K562 (cell line): Measurements from ENCODE around the gene ZFYVE27. TPM values are rescaled to one million over a fixed set of nuclear protein-coding genes. Genes with fewer than 3 reads are reported as not detected.
A peak's percentile ranks its signal among the peaks of the same experiment; 100 is the strongest.

Experiments
- CHD1 ChIP-seq: fragments of 200-600 bp; sonication (generic); IDR thresholded peaks from one replicate; pipeline ENCODE4 v1.6.1; 2012; ENCODE audit warnings: mild to moderate bottlenecking, moderate library complexity, low read length, inconsistent platforms
- ETS2 ChIP-seq: IDR thresholded peaks from 2 replicates; pipeline ENCODE4 v1.6.1; 2016; ENCODE audit warnings: borderline replicate concordance, missing genetic modification characterization, mild to moderate bottlenecking, moderate library complexity, missing compliant biosample characterization; ENCODE audit not compliant: poor library complexity, severe bottlenecking
- FOSL1 ChIP-seq: fragments of 200-800 bp; sonication (Bioruptor generic); conservative IDR thresholded peaks from 2 replicates; pipeline ENCODE4 v1.6.1; 2016; ENCODE audit warnings: missing genetic modification characterization, missing compliant biosample characterization
- HNRNPH1 ChIP-seq: fragments of 200-400 bp; formaldehyde crosslinking; optimal IDR thresholded peaks from 2 replicates; pipeline ENCODE3; 2017; ENCODE audit warnings: low read depth, mild to moderate bottlenecking, low read length, moderate library complexity
- PRPF4 ChIP-seq: fragments of 200-400 bp; formaldehyde crosslinking; IDR thresholded peaks from one replicate; pipeline ENCODE4 v1.6.1; 2017; ENCODE audit warnings: low read length, low read depth, mild to moderate bottlenecking; ENCODE audit not compliant: insufficient read depth, poor library complexity, severe bottlenecking
- PTTG1 ChIP-seq: fragments of 450-650 bp; IDR thresholded peaks from 2 replicates; pipeline ENCODE4 v1.6.1; 2016; ENCODE audit warnings: low read depth, mild to moderate bottlenecking, missing genetic modification characterization, missing compliant biosample characterization
- SP1 ChIP-seq: sonication (generic); formaldehyde crosslinking; IDR thresholded peaks from 2 replicates; pipeline ENCODE4 v1.8.1; 2022; ENCODE audit warnings: mild to moderate bottlenecking, missing genetic modification reagents
- SREBF1 ChIP-seq: fragments of 150-350 bp; IDR thresholded peaks from 2 replicates; pipeline ENCODE4 v1.6.1; 2014; ENCODE audit warnings: antibody characterized with exemption, low read depth, low read length, borderline replicate concordance
- TEAD4 ChIP-seq, 2 experiments: sonication (generic) in 1 of 2; formaldehyde crosslinking in 1 of 2; IDR thresholded peaks; 2 replicates each; pipeline versions ENCODE4 v1.6.1 to v1.8.0; 2012 to 2022; ENCODE audit warnings: borderline replicate concordance in 1 of 2, inconsistent platforms in 1 of 2, low read length in 1 of 2, mild to moderate bottlenecking in 1 of 2, missing genetic modification reagents in 1 of 2
- U2AF1 ChIP-seq: fragments of 200-400 bp; formaldehyde crosslinking; optimal IDR thresholded peaks from 2 replicates; pipeline ENCODE3; 2017; ENCODE audit warnings: mild to moderate bottlenecking, low read depth, low read length, moderate library complexity
- U2AF2 ChIP-seq: fragments of 200-400 bp; formaldehyde crosslinking; optimal IDR thresholded peaks from 2 replicates; pipeline ENCODE3; 2017; ENCODE audit warnings: low read depth, mild to moderate bottlenecking, low read length
- ZC3H4 ChIP-seq: sonication (generic); formaldehyde crosslinking; IDR thresholded peaks from 2 replicates; pipeline ENCODE4 v1.9.0; 2021; ENCODE audit warnings: missing genetic modification reagents, borderline replicate concordance
- ZNF165 ChIP-seq: fragments of 250-450 bp; sonication (Bioruptor Pico); IDR thresholded peaks from 2 replicates; pipeline ENCODE4 v1.4.0; 2020; ENCODE audit warnings: borderline replicate concordance
- ZNF174 ChIP-seq: fragments of 250-450 bp; sonication (Bioruptor Pico); IDR thresholded peaks from 2 replicates; pipeline ENCODE4 v1.4.0; 2020; ENCODE audit warnings: mild to moderate bottlenecking
- polyA plus RNA-seq, 8 experiments: library from polyadenylated mRNA; depleted of rRNA in 4 of 8; stranded (reverse) in 5 of 8; unstranded in 3 of 8; fragments of >200 nt; fragmentation: Nextera tagmentation in 2 of 8; fragmentation: Illumina TruSeq in 1 of 8; extraction: Ambion mirVana in 2 of 8; extraction: Trizol in 1 of 8; gene quantifications; 2 replicates each; pipeline versions ENCODE4 v1.2.1 to v1.2.3, GENCODE V29; 2011 to 2014; ENCODE audit warnings: inconsistent platforms in 1 of 8, missing spikeins in 1 of 8
- total RNA-seq, 7 experiments: library from RNA; depleted of rRNA in 6 of 7; stranded (reverse); fragments of >200 nt in 6 of 7; fragmentation: Illumina TruSeq in 2 of 7; extraction: Trizol in 2 of 7; gene quantifications; 2 replicates each; pipeline versions ENCODE4 v1.2.1 to v1.2.3, GENCODE V29; 2011 to 2021; ENCODE audit warnings: low replicate concordance in 1 of 7
- TF ChIP-seq, protein P1 (sequence below): fragments of 450-650 bp; IDR thresholded peaks from 2 replicates; pipeline ENCODE4 v1.6.1; 2016
- TF ChIP-seq, protein P2 (sequence below): fragments of 250-450 bp; sonication (Bioruptor Pico); IDR thresholded peaks from 2 replicates; pipeline ENCODE4 v1.5.0; 2021
- TF ChIP-seq, protein P3 (sequence below): fragments of 250-450 bp; sonication (Bioruptor Pico); IDR thresholded peaks from 2 replicates; pipeline ENCODE4 v1.4.0; 2020; ENCODE audit warnings: mild to moderate bottlenecking, moderate library complexity, borderline replicate concordance
- TF ChIP-seq, protein P4 (sequence below): sonication (generic); formaldehyde crosslinking; IDR thresholded peaks from 2 replicates; pipeline ENCODE4 v1.8.1; 2022; ENCODE audit warnings: missing genetic modification reagents
- TF ChIP-seq, protein P5 (sequence below): IDR thresholded peaks from 3 replicates; pipeline ENCODE4 v1.6.1; 2011; ENCODE audit warnings: borderline replicate concordance, mild to moderate bottlenecking; ENCODE audit not compliant: insufficient read length, insufficient read depth

ZFYVE27 gene
- total and polyA plus RNA-seq, 9 of the 15 experiments (the other 6 are each of a cell fraction or from before 2014, with no cell fraction given), result 0.81 to 21.9 (median 15.3) TPM

DNA sequence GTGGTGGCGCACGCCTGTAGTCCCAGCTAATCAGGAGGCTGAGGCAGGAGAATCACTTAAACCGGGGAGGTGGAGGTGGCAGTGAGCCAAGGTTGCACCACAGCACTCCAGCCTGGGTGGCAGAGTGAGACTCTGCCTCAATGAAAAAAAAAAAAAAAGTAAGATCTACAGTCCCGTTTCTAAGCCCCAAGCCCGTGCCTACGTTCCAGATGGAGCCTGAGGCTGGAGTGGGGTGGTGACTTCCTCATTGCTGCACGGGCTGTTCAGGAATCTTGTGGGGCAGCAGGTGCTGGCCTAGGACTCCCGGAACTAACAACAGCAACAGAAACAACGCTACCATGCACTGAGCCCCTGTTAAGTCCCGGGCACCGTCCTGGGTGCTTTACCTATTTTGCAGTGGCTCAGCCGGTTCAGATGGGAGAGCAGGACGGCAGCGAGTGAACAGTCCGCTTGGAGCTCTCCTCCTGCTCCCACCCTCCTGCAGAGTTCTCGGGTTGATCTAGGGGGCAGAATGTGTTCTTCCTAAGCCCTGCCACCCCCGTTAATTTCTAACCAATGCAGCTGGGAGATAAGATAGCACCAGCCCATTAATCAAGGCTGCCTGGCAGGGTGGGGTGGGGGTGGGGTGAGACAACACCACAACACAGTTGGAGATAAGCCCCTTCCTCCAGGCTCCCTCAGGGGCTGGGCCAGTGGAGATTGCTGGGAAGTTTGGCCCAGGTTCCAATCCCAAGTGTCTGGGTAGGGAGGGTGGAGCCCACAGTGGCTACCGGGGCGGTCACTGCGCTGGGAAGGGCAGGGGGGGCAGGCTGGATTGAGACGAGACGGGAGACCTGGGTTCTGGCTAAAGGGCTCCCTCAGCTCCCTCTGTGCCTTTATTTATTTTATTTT is 51.9 kb downstream of the ZFYVE27 start (continued):
- TF ChIP-seq, protein P1, sequence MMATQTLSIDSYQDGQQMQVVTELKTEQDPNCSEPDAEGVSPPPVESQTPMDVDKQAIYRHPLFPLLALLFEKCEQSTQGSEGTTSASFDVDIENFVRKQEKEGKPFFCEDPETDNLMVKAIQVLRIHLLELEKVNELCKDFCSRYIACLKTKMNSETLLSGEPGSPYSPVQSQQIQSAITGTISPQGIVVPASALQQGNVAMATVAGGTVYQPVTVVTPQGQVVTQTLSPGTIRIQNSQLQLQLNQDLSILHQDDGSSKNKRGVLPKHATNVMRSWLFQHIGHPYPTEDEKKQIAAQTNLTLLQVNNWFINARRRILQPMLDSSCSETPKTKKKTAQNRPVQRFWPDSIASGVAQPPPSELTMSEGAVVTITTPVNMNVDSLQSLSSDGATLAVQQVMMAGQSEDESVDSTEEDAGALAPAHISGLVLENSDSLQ, result peak; percentile 95
- TF ChIP-seq FOSL1, result peak; percentile 56; the same call in 1 of the 2 replicates
- no peak for TF ChIP-seq U2AF2
- TF ChIP-seq, protein P2, sequence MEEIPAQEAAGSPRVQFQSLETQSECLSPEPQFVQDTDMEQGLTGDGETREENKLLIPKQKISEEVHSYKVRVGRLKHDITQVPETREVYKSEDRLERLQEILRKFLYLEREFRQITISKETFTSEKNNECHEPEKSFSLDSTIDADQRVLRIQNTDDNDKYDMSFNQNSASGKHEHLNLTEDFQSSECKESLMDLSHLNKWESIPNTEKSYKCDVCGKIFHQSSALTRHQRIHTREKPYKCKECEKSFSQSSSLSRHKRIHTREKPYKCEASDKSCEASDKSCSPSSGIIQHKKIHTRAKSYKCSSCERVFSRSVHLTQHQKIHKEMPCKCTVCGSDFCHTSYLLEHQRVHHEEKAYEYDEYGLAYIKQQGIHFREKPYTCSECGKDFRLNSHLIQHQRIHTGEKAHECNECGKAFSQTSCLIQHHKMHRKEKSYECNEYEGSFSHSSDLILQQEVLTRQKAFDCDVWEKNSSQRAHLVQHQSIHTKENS (CRISPR knock-in tag), result no peak
- TF ChIP-seq, protein P3, sequence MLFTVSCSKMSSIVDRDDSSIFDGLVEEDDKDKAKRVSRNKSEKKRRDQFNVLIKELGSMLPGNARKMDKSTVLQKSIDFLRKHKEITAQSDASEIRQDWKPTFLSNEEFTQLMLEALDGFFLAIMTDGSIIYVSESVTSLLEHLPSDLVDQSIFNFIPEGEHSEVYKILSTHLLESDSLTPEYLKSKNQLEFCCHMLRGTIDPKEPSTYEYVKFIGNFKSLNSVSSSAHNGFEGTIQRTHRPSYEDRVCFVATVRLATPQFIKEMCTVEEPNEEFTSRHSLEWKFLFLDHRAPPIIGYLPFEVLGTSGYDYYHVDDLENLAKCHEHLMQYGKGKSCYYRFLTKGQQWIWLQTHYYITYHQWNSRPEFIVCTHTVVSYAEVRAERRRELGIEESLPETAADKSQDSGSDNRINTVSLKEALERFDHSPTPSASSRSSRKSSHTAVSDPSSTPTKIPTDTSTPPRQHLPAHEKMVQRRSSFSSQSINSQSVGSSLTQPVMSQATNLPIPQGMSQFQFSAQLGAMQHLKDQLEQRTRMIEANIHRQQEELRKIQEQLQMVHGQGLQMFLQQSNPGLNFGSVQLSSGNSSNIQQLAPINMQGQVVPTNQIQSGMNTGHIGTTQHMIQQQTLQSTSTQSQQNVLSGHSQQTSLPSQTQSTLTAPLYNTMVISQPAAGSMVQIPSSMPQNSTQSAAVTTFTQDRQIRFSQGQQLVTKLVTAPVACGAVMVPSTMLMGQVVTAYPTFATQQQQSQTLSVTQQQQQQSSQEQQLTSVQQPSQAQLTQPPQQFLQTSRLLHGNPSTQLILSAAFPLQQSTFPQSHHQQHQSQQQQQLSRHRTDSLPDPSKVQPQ (CRISPR knock-in tag), result no peak
- peak; percentile 94 for TF ChIP-seq TEAD4 (IDR thresholded peaks at IDR 0.05; ENCODE audit: low read length)
- TF ChIP-seq TEAD4 (CRISPR knock-in tag; IDR thresholded peaks at IDR 0.05; ENCODE audit: borderline replicate concordance), result no peak
- TF ChIP-seq SREBF1, result no peak
- no peak for TF ChIP-seq ZC3H4
- no peak for TF ChIP-seq PTTG1 (tag)
- no peak for TF ChIP-seq PRPF4
- TF ChIP-seq CHD1, result no peak
- TF ChIP-seq ZNF174 (CRISPR knock-in tag), result no peak
- no peak for TF ChIP-seq ETS2 (tag)
- TF ChIP-seq HNRNPH1, result no peak
- no peak for TF ChIP-seq ZNF165
- TF ChIP-seq SP1, result no peak
- TF ChIP-seq, protein P4, sequence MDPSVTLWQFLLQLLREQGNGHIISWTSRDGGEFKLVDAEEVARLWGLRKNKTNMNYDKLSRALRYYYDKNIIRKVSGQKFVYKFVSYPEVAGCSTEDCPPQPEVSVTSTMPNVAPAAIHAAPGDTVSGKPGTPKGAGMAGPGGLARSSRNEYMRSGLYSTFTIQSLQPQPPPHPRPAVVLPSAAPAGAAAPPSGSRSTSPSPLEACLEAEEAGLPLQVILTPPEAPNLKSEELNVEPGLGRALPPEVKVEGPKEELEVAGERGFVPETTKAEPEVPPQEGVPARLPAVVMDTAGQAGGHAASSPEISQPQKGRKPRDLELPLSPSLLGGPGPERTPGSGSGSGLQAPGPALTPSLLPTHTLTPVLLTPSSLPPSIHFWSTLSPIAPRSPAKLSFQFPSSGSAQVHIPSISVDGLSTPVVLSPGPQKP (CRISPR knock-in tag), result no peak
- TF ChIP-seq, protein P5, sequence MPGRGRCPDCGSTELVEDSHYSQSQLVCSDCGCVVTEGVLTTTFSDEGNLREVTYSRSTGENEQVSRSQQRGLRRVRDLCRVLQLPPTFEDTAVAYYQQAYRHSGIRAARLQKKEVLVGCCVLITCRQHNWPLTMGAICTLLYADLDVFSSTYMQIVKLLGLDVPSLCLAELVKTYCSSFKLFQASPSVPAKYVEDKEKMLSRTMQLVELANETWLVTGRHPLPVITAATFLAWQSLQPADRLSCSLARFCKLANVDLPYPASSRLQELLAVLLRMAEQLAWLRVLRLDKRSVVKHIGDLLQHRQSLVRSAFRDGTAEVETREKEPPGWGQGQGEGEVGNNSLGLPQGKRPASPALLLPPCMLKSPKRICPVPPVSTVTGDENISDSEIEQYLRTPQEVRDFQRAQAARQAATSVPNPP, result no peak
- TF ChIP-seq U2AF1, result no peak
